IPS-18c (cell line): Measurements from ENCODE around the gene GP5.

ENCODE experiments used
- H3K4me3 ChIP-seq: 2 replicates; pipeline ENCODE4 v1.7.0; 2013; ENCODE audit warnings: low read depth, mild to moderate bottlenecking, low read length, moderate library complexity; ENCODE audit not compliant: insufficient read depth
- H3K9me3 ChIP-seq: one replicate; pipeline ENCODE4 v1.6.1; 2013; ENCODE audit warnings: mild to moderate bottlenecking, low read length, moderate library complexity; ENCODE audit not compliant: control insufficient read depth, insufficient read depth

Gene GP5, protein sequence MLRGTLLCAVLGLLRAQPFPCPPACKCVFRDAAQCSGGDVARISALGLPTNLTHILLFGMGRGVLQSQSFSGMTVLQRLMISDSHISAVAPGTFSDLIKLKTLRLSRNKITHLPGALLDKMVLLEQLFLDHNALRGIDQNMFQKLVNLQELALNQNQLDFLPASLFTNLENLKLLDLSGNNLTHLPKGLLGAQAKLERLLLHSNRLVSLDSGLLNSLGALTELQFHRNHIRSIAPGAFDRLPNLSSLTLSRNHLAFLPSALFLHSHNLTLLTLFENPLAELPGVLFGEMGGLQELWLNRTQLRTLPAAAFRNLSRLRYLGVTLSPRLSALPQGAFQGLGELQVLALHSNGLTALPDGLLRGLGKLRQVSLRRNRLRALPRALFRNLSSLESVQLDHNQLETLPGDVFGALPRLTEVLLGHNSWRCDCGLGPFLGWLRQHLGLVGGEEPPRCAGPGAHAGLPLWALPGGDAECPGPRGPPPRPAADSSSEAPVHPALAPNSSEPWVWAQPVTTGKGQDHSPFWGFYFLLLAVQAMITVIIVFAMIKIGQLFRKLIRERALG

DNA sequence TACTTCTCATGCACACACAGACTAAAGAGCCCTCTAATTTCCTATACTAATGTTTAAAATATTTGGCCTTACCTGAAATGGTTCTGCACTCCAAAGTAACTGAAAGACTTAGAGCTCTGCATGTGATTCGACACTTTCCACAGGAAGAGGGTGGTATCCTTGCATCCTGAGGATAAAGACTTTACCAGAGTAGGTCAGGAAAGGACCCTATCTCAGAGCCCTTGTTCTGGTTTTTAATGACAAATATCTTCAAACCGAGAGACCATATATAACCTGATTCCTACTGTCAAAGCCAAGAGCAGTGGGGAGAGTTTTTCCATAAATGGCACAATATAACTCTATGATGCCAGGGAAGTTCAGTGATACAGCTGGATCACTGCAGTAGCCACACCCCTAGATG is at the start of gene GP5:
TSS of gene GP5 (minus strand) at position 101 of the 400 bp plus-strand sequence. CDS start 984 bp downstream, outside the sequence.
- no peaks in the 10 kb centered on the region for H3K9me3 ChIP-seq
- H3K4me3 ChIP-seq = no peak within 1 kb of the TSS

DNA sequence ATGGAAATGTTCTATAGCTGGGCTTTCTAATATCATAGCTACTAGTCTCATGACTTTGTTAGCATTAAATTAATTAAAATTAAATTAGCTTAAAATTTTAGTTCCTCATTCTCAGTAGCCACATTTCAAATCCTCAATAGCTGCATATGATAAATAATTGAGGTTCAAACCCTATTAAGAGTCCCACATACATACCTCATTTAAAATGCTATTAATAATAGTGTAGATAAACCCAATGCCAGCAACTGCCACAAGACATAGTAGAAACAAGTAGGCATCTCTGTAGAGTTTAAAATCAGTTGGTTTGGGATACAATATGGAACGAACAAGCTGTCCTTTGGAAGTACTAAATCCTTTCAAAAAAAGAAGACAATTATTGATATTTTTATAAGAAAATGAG is 48.6 kb upstream of the GP5 start:
- Histone ChIP-seq H3K9me3 (no peaks in the 10 kb centered on the region), H3K4me3 (no peak overlapping the region)

DNA sequence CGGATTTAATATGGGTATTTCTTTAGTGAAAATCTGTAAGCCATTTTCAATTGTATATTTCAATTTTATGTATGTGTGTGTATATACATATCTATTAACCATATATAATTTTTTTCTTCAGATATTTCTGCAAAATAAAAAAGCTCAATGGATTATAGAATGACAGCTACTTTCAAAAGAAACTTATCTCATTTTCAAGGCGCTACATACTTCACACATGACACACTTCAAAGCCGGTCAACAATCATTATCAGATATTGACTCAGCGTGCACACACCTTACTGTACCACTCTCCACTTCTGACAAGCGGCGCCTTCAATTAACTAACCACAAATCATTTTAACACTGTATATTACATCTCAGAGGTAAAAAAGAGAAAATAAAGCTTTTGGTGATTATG is 48.1 kb upstream of the GP5 start:
- H3K4me3 ChIP-seq = no peak overlapping the region

DNA sequence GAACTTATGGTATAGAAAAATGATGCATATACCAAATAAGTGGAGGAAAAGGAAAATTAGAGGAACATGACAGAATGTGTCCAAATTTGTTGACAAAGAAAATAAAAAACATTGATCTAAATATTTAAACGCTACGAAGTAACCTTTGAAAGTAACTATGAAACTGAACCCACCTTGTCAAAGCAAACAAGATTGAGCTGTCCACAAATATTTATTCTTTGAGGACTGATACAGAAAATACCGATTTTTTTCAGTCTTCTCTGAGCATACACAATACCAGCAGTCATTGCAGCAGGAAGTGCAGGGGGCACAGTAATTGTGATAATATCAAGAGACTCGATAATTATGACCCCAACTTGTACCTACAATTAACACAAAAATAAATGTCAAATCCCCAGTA is 47.7 kb upstream of the GP5 start:
- Histone ChIP-seq H3K9me3 (no peaks in the 10 kb centered on the region), H3K4me3 (no peak overlapping the region)

More for the DNA sequence above, 48.1 kb upstream of the GP5 start:
- H3K9me3 ChIP-seq = no peaks in the 10 kb centered on the region

DNA sequence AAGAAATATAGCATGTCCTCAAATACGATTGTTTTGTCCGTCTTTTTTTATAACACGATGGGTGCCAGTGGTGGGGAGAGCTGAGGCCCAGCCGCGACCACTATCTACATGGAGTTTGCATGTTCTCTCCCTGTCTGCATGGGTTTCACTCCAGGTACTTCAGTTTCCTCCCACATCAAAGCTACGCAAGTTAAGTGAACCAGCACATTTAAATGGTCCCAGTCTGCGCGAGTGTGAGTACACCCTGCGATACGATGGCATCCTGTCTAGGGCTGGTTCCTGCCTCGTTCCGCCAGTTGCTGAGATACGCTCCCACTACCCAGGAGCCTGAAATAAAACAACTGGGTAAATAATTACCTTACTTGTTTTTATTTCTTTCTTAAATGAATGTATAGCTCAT is 47.1 kb upstream of the GP5 start:
- H3K9me3 ChIP-seq = no peaks in the 10 kb centered on the region
- no peak overlapping the region for H3K4me3 ChIP-seq

DNA sequence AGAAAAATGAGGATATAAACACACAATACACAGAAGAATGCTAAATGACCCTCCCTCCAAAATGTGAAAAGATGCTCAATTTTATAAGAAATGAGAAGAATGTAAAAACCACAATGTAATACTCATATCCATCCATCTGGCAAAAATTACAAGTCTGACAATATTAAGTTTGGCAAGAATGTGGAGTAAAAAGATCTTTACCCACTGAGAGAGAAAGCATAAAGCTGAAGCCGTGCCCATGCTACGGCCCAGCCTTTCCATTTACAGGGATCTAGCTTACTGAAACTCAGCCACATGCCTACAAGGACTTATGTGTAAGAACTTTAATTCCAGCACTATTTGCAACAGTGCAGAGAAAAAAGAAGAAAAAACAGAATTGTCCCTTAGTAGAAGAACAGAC is 44.8 kb upstream of the GP5 start:
- Histone ChIP-seq H3K9me3 (no peaks in the 10 kb centered on the region), H3K4me3 (no peak overlapping the region)

DNA sequence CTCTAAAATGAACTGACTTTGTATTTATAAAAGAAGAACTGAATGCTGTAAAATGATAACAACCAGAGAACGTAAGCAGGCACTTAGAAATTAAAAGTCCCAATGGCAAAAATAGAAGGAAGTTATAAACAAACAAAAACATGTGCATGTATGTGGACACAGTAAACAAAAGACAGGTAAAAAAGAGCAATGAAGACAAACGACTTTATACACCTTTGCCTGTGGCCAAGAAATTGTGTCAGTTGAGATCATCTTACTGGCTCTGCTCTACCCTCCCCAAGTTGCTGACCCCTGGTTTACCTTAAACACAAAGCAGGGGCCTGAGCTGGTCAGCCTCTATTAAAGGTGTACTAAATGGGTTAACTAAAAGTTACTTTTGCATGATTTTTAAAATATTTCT is 41.7 kb upstream of the GP5 start:
- H3K4me3 ChIP-seq = no peak overlapping the region
- no peaks in the 10 kb centered on the region for H3K9me3 ChIP-seq

DNA sequence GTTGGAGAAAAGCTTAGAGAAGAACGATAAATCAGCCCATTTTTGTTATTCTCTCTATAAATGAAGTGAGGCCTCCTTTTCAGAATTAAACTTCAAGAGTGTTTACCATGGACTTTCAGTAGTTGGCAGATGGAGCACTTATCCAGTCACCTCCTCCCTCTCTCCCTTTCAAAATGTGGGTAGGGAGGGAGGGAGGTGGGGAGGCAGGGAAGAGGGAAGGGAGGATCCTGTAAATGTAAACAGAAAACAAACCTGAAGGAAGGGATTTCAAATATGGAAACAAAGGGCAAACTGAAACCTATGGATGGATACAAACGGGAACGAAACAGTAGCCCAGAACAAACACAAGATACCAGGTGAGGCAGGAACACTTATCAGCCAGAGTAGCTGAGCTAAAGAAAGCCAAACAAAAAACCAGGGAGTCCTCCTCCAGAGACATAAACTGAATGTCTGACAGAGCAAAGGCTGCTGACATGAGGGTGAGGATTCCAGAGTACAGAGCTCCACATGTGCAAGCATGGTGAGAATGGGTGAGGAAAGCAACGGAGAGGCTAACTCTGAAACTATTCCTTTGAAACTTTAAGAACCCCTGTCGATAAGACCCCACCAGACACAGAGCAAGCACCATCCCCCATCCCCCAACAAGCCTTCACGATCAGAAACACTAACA is 41.0 kb upstream of the GP5 start:
- Histone ChIP-seq H3K9me3 (no peaks in the 10 kb centered on the region), H3K4me3 (no peak overlapping the region)

DNA sequence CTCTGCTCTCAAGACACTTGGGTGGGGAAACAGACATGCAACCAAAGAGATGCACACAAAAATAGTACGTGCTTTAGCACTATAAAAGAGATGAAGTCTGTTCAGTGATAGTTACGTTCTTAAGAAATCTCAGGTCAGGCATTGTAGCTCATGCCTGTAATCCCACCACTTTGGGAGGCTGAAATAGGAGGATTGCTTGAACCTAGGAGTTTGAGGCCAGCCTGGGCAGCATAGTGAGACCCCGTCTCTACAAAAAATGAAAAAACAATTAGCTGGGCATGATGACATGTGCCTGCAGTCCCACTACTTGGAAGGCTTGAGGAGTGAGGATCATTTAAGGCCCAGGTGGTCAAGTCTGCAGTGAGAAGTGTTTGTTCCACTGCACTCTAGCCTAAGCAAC is 35.4 kb upstream of the GP5 start:
- no peak overlapping the region for H3K4me3 ChIP-seq
- no peaks in the 10 kb centered on the region for H3K9me3 ChIP-seq

DNA sequence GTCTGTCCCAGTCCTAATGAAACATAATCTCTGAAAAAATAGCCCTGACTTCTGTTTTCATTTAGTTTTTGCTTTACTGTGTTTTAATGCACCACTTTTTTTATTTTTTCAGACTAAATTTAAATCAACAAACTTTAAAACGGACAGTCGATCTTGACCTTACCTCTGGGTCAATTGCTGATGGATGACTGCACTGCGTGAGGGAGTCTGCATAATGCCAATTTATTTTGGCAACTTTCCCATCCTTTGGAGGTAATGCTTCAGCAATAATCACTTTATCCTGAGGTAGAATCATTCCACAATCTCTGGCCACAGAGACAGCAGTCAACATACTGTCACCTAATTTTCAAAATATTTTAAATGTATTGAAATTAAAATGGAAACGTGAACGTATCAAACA is 32.5 kb upstream of the GP5 start:
- no peak overlapping the region for H3K4me3 ChIP-seq
- H3K9me3 ChIP-seq = no peaks in the 10 kb centered on the region

DNA sequence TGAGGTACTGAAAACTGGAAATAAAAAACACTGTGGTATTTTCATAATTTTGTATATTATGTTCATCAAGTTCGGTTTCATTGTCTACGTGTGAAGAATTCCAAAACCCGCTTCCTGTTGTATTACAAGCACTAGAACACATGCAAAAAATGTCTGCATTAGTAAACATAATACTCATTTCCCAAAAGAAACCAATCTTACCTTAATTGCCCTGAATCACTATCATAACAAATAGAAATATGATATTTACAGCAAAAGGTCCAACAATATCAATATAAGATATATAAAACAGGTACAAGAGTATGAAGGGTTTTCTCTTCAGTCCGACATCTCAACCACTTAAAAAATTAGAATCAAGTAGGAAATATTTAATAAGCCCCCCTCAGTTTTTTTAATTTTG is 26.3 kb upstream of the GP5 start:
- no peaks in the 10 kb centered on the region for H3K9me3 ChIP-seq
- H3K4me3 ChIP-seq = no peak overlapping the region

DNA sequence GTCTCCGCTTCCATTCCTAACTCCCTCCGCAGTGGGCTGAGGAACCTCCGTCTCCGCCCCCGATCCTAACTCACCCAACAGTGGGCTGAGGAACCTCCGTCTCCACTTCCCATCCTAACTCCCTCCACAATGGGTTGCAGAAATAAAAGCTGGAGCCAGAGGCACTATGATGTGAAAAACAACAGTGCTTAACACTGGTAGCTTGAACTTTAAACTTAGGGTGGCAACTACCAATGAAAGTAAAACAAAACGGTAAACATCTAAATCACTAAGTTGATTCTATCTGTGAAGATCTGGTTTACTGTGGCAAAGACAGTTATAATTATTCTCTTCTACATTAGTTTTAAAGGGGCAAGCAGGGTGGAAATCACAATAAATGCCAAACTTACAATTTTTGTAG is 25.9 kb upstream of the GP5 start:
- Histone ChIP-seq H3K9me3 (no peaks in the 10 kb centered on the region), H3K4me3 (no peak overlapping the region)

DNA sequence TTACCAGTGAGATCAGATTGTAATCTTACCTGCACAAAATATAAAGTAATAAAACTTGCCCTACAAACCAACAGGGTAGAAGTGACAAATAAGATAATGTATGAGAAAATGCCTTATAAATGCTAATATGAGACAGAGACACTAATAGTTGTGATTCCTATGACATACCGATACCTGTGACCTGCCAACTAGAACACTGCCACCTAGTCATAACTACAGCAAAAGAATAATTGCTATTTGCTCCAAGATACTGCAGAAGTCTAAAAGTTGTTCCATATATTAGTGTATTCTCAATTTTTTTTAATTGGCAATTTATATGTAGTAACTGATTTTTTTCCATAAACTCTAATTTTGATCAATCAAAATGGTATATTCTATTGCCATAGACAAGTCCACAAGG is 25.3 kb upstream of the GP5 start:
- H3K9me3 ChIP-seq = no peaks in the 10 kb centered on the region
- H3K4me3 ChIP-seq = no peak overlapping the region

DNA sequence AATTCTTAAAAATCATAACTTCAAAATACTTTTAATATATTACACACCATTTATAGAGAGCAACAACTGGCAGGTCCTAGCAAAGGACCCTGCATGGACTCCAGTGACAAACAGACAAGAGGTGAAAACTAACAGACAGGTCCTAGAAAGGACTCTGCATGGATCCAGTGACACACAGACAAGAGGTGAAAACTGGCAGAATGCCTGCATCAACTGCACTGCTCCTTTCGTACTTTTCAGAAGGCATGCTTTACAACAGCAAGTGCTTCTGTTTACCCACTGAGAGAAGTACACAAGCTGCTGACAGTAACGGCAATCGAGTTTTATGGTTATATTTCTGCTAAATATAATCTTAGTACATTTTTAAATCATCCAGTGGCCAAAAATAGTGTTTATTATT is 24.3 kb upstream of the GP5 start:
- Histone ChIP-seq H3K9me3 (no peaks in the 10 kb centered on the region), H3K4me3 (no peak overlapping the region)

DNA sequence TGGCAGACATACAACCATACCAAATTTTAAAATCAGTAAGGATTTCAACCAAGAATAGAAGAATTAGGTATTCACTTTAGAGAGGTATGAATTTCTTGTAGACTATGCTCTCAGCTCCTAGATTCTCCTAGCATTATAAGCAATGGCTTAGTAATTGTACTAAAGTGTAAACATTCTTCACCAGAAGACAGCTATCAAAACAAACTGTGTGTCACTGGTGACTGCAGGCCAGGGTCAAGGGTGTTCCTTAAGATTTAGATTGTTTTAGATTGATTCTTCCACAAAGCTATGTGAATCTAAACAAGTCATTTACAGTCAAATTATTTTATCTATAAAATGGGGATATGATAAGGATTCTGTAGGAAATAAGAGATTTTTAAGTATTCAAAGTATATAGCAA is 23.1 kb upstream of the GP5 start:
- Histone ChIP-seq H3K9me3 (no peaks in the 10 kb centered on the region), H3K4me3 (no peak overlapping the region)

DNA sequence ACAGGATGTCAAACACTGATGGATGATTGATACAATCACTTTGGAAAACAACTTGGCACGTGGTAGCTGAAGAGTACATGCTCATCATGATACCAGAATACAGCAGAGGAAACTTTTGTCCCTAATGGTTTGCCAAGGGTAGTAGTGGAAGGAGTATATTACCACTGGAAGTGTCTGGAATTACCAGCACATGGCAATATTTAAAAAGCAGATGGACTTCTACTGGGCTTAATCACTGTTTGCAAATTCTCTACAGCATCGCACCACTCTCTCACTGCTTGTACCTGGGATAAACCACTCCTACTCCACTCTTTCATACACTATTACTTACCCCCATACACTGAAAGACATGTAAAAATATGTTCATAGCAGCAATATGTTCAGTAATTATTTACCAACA is 19.6 kb upstream of the GP5 start:
- H3K4me3 ChIP-seq = no peak overlapping the region
- no peaks in the 10 kb centered on the region for H3K9me3 ChIP-seq

DNA sequence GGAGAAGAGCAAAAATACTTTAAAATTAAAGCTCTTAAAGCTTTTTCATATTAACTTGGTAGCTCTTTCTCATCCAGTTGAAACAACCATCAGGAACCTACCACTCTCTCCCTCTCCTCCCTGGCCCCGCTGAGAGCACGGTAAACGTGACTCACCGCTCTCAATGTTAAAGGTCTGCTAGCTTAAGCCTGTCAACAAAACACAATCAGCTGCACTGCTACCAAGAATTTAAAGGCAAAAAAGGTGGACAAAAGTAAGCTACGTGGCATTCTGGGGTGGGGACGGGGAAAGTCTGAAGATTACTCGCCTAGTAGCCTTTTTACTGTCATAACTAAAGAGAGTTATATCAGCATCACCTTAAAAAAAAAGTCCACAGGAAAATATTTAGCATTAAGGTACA is 8.4 kb upstream of the GP5 start:
- Histone ChIP-seq H3K9me3 (no peaks in the 10 kb centered on the region), H3K4me3 (no peak overlapping the region)

DNA sequence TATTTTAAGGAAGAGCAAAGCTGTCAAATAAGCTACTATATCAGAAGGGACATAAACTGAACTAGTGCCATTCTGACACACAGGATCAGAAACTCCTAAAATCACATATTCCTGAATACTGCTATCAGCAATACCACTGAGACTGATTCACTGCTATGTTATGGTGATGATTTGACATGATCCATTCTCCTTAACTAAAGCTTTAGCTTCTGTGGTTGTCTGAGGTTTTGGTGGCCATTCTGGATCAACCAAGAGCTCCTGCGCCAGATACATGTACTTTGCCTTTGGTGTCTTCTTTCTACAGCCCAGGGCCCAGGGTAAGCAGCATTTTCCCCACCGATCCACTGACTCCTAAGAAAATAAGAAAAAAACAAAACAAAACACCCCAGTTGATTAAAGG is 6.7 kb upstream of the GP5 start:
- H3K4me3 ChIP-seq = no peak overlapping the region
- H3K9me3 ChIP-seq = no peaks in the 10 kb centered on the region
